Prostate gland (tissue), 2 donors: ENCODE data around the gene MYLK.

Source experiments
- POLR2A ChIP-seq: fragments of 450-650 bp; IDR thresholded peaks from one replicate; pipeline ENCODE4 v1.6.1; 2016; ENCODE audit warnings: antibody characterized with exemption, mild to moderate bottlenecking
- POLR2AphosphoS5 ChIP-seq: sonication (generic); formaldehyde crosslinking; IDR thresholded peaks from one replicate; pipeline ENCODE4 v1.6.1; 2017; ENCODE audit warnings: antibody characterized with exemption
- TF ChIP-seq, protein P1 (sequence below), 4 experiments: fragments of 200-600 bp in 2 of 4; fragments of 450-650 bp in 2 of 4; sonication (generic) in 2 of 4; IDR thresholded peaks; 1 replicate in 3 of 4; 2 replicates in 1 of 4; pipeline ENCODE4 v1.5.1; 2016 to 2019; ENCODE audit warnings: antibody characterized with exemption in 4 of 4, mild to moderate bottlenecking in 2 of 4, moderate library complexity in 2 of 4

DNA sequence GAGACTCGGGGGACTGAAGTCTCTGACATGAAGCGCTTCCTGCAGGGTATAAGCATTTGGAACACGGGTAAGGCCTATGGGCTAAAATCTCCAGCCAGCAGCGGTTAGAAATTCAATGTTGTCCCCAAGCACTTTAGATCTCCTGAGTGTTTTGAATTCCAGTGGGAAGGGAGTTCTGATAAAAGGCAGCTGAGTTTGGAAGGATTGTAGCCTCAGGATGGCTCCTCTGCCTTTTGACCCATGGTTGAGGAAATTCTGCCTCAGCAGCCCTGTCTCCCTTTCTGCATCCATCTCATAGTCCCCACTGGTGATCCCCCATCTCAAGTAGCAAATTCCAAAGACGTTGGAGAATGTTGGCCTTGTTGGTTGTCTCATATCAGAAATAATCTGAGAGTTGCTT is 275.1 kb downstream of the MYLK start:
- TF ChIP-seq, protein P1, sequence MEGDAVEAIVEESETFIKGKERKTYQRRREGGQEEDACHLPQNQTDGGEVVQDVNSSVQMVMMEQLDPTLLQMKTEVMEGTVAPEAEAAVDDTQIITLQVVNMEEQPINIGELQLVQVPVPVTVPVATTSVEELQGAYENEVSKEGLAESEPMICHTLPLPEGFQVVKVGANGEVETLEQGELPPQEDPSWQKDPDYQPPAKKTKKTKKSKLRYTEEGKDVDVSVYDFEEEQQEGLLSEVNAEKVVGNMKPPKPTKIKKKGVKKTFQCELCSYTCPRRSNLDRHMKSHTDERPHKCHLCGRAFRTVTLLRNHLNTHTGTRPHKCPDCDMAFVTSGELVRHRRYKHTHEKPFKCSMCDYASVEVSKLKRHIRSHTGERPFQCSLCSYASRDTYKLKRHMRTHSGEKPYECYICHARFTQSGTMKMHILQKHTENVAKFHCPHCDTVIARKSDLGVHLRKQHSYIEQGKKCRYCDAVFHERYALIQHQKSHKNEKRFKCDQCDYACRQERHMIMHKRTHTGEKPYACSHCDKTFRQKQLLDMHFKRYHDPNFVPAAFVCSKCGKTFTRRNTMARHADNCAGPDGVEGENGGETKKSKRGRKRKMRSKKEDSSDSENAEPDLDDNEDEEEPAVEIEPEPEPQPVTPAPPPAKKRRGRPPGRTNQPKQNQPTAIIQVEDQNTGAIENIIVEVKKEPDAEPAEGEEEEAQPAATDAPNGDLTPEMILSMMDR (IDR thresholded peaks at IDR 0.05), result no peak
- TF ChIP-seq POLR2AphosphoS5 (no peak), POLR2A (no peak)
